Progenitor cell of endocrine pancreas (in vitro differentiated cells): ENCODE results near the gene FMN1. TPM values are rescaled to one million over a fixed set of nuclear protein-coding genes. Genes with fewer than 3 reads are reported as not detected.

Experiments
- DNase-seq: peaks from one replicate; pipeline ENCODE4 v3.0.0; 2021; ENCODE audit warnings: low spot score; ENCODE audit not compliant: unreplicated experiment
- H3K27ac Mint-ChIP-seq: 2 replicates; pipeline ENCODE4 v1.8.0; 2021; ENCODE audit warnings: mild to moderate bottlenecking, moderate library complexity, mixed read lengths
- H3K27me3 Mint-ChIP-seq: 2 replicates; pipeline ENCODE4 v1.8.0; 2021; ENCODE audit warnings: mixed read lengths
- H3K36me3 Mint-ChIP-seq: 2 replicates; pipeline ENCODE4 v1.8.0; 2022; ENCODE audit warnings: mixed read lengths; ENCODE audit not compliant: insufficient read depth
- H3K4me1 Mint-ChIP-seq: 2 replicates; pipeline ENCODE4 v1.8.0; 2021; ENCODE audit warnings: low read depth, mixed read lengths
- H3K4me3 Mint-ChIP-seq: 2 replicates; pipeline ENCODE4 v1.8.0; 2021; ENCODE audit warnings: low read depth, mild to moderate bottlenecking, moderate library complexity, mixed read lengths
- H3K9me3 Mint-ChIP-seq: 2 replicates; pipeline ENCODE4 v1.8.0; 2021; ENCODE audit warnings: low read depth, mixed read lengths
- total RNA-seq: library from RNA; stranded (reverse); gene quantifications from 2 replicates; pipeline ENCODE4 v1.2.1, GENCODE V29; 2021
- TF ChIP-seq, protein P1 (sequence below): fragments of 200-600 bp; sonication (generic); IDR thresholded peaks from one replicate; pipeline ENCODE4 v1.5.0; 2021; ENCODE audit warnings: antibody characterized with exemption, mild to moderate bottlenecking; ENCODE audit not compliant: unreplicated experiment

Gene FMN1
- total RNA-seq, 1 donor from 2014 or later = 0.41 TPM

DNA sequence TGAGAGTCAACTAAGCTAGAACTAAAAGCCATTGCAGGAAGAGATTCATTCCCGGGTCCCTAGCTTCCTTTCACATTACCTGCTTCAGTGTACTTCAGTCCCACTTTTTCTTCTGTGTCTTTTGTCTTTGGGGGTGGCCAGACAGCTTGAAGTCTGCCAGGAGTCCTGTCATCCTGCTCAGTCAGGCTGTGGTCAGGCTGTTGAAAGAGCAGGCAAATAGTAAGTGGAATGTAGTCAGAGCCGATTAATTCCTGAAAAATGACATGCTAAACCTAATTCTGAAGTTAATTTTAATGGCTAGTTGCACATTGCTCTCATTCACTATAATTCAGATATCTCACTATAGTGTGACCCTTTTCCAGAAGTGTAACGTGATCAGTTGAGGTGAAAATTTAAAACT, 129.6 kb downstream of the FMN1 start:
- TF ChIP-seq, protein P1, sequence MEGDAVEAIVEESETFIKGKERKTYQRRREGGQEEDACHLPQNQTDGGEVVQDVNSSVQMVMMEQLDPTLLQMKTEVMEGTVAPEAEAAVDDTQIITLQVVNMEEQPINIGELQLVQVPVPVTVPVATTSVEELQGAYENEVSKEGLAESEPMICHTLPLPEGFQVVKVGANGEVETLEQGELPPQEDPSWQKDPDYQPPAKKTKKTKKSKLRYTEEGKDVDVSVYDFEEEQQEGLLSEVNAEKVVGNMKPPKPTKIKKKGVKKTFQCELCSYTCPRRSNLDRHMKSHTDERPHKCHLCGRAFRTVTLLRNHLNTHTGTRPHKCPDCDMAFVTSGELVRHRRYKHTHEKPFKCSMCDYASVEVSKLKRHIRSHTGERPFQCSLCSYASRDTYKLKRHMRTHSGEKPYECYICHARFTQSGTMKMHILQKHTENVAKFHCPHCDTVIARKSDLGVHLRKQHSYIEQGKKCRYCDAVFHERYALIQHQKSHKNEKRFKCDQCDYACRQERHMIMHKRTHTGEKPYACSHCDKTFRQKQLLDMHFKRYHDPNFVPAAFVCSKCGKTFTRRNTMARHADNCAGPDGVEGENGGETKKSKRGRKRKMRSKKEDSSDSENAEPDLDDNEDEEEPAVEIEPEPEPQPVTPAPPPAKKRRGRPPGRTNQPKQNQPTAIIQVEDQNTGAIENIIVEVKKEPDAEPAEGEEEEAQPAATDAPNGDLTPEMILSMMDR = no peak
- no peak overlapping the region for H3K4me3 Mint-ChIP-seq
- H3K27ac Mint-ChIP-seq = no peak overlapping the region
- DNase-seq = no peak
- H3K4me1 Mint-ChIP-seq = peaks cover 24% of the 10 kb centered on the region
- H3K27me3 Mint-ChIP-seq = peaks cover 31% of the 10 kb centered on the region
- no peaks in the 10 kb centered on the region for H3K9me3 Mint-ChIP-seq
- no peaks in the 10 kb centered on the region for H3K36me3 Mint-ChIP-seq

DNA sequence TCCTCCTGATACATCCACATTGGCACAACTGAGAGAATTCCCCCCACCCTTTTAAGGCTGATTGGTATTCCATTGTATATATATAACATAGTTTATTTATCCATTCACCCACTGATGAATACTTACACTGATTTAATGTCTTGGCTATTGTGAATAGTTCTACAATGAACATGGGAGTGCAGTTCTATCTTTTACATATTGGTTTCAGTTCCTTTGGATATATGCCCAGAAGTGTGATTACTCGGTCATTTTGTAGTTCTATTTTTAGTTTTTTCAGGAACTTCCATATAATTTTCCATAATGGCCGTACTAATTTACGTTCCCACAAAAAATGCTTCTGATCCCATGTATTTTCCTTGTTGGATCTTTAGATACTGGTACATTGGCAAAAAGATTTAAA, 135.3 kb downstream of the FMN1 start:
- no peak overlapping the region for H3K4me3 Mint-ChIP-seq
- no peak for DNase-seq
- no peak overlapping the region for H3K27ac Mint-ChIP-seq
- peaks cover 6% of the 10 kb centered on the region for H3K4me1 Mint-ChIP-seq
- H3K9me3 Mint-ChIP-seq = no peaks in the 10 kb centered on the region
- no peaks in the 10 kb centered on the region for H3K36me3 Mint-ChIP-seq
- TF ChIP-seq, protein P1 = no peak
- peaks cover 11% of the 10 kb centered on the region for H3K27me3 Mint-ChIP-seq

DNA sequence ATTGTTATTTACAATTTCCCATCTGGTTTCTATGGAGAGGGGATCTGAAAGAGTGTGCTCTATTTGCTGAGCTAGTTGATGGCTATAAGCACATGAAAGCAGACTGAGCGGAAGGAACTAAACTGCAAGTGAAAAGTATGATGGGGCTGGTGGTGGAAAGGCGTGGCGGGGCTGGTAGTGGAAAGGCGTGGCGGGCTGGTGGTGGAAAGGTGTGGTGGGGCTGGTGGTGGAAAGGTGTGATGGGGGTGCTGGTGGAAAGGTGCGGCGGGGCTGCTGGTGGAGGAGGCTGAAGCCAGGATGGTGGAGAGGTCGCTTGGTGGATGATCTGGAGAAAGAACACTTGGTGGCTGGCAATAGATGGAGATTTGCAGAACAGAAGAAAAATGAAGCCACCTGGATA, 136.7 kb downstream of the FMN1 start:
- H3K27ac Mint-ChIP-seq = no peak overlapping the region
- no peaks in the 10 kb centered on the region for H3K9me3 Mint-ChIP-seq
- H3K4me3 Mint-ChIP-seq = no peak overlapping the region
- DNase-seq = no peak
- TF ChIP-seq, protein P1 = no peak
- H3K27me3 Mint-ChIP-seq = peaks cover 8% of the 10 kb centered on the region
- no peaks in the 10 kb centered on the region for H3K4me1 Mint-ChIP-seq
- no peaks in the 10 kb centered on the region for H3K36me3 Mint-ChIP-seq

DNA sequence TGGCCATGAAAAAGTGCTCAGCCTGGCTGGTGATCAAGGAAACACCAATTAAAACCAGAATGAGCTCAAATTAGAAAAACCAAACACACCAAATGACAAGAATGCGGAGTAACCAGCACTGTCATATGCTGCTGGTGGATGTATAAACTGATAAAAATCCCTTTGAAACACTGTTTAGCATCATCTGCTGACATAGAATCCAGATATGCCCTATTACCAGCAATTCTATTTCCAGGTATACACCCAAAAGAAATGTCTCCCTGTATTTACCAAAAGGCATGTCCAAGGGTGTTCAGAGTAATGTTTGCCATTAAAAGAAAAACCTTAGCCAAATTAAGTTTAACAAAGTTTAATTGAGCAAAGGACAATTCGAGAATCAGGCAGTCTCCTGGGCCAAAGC, 138.6 kb downstream of the FMN1 start:
- Mint-ChIP-seq H3K36me3 (no peaks in the 10 kb centered on the region), H3K4me3 (no peak overlapping the region), H3K9me3 (peaks cover 3% of the 10 kb centered on the region), H3K27ac (no peak overlapping the region), H3K27me3 (peaks cover 8% of the 10 kb centered on the region), H3K4me1 (no peaks in the 10 kb centered on the region)
- TF ChIP-seq, protein P1 = no peak
- no peak for DNase-seq

DNA sequence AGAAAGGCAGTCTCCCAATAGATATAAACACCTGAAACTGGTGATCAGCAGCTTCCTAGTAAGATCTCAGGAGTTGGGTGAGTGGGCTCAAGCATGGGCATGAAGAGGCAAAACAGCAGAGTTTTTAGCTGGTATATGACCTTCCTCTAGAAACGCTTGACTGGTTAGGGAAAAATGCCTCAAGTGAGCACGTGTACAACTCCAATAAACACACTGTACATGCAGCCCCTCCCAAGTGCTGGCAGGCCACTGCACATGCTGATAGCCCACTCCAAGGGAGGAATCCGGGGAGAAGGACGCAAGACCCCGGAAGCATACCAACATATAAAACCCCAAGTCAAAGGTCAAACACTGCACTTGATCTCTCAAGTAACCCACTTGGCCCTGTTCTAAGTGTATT, 143.0 kb downstream of the FMN1 start:
- no peak for DNase-seq
- no peaks in the 10 kb centered on the region for H3K4me1 Mint-ChIP-seq
- no peak overlapping the region for H3K27ac Mint-ChIP-seq
- no peaks in the 10 kb centered on the region for H3K27me3 Mint-ChIP-seq
- H3K36me3 Mint-ChIP-seq = peaks cover 2% of the 10 kb centered on the region
- TF ChIP-seq, protein P1 = no peak
- H3K9me3 Mint-ChIP-seq = peaks cover 25% of the 10 kb centered on the region
- H3K4me3 Mint-ChIP-seq = no peak overlapping the region
